ENCODE measurements around the gene NMT1. TPM values are rescaled to one million over a fixed set of nuclear protein-coding genes. Genes with fewer than 3 reads are reported as not detected.

The NMT1 gene
- total RNA-seq, 2 experiments from 2014 or later, result 61.1 to 62.2 TPM

DNA sequence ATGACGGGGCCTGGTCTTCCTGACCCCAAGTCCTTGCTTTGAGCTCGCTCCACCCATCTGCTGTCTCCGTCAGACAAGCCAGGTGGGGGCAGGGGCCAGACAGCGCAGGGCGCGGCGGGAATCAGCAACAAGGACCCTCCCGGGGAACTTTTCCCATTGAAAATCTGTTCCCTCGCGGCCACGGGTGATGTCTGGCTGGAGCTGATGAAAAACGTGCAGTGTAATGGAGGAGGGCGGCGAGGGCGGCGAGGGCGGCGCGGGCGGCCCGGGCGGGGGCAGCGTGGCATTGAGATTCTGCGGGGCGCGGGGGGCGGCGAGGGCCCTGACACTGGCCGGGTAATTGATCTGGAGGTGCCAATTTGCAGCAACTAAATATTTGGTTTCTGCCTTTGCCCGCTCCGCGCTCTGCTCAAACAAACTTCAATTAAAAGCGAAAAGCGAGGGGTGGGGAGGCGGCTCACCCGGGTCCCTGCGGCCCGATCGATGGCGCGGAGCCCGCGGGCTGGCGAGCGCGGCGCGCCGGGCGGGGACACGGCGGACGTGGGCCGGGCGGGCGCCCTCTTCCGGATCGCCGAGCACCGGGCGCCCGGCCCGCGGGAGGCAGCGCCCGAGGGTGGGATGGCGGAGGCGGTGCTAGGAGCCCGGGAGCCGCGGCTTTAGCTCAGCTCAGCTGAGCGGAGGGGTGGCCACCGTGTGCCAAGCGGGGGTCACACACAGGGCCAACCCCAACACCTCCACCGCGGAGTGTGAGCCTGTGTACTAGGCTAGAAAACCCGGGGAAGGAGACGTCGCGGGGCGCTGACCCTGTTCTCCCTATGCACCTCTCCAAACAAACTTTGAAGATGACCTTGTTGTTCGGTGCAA lies 42.0 kb upstream of the NMT1 start:
- peak overlapping the region; percentile 29 for H3K4me3 ChIP-seq (ENCODE audit: low read length)
- H3K4me1 ChIP-seq (ENCODE audit: insufficient read depth, low read length), result peaks cover 36% of the 10 kb centered on the region
- peaks cover 48% of the 10 kb centered on the region for H3K27me3 Mint-ChIP-seq
- peaks cover 24% of the 10 kb centered on the region for H3K4me1 Mint-ChIP-seq (ENCODE audit: low read depth)
- peaks cover 37 to 40% of the 10 kb centered on the region in 2 experiments for H3K27me3 ChIP-seq (ENCODE audit: control insufficient read depth in 1 of 2, insufficient read depth in 2 of 2, low read length in 2 of 2)
- ATAC-seq (ENCODE audit: poor library complexity), result peak; percentile 54
- TF ChIP-seq, protein P1, sequence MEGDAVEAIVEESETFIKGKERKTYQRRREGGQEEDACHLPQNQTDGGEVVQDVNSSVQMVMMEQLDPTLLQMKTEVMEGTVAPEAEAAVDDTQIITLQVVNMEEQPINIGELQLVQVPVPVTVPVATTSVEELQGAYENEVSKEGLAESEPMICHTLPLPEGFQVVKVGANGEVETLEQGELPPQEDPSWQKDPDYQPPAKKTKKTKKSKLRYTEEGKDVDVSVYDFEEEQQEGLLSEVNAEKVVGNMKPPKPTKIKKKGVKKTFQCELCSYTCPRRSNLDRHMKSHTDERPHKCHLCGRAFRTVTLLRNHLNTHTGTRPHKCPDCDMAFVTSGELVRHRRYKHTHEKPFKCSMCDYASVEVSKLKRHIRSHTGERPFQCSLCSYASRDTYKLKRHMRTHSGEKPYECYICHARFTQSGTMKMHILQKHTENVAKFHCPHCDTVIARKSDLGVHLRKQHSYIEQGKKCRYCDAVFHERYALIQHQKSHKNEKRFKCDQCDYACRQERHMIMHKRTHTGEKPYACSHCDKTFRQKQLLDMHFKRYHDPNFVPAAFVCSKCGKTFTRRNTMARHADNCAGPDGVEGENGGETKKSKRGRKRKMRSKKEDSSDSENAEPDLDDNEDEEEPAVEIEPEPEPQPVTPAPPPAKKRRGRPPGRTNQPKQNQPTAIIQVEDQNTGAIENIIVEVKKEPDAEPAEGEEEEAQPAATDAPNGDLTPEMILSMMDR (IDR thresholded peaks at IDR 0.05), result no peak
- no peaks in the 10 kb centered on the region for H3K9me3 Mint-ChIP-seq
- H3K9me3 ChIP-seq (ENCODE audit: control insufficient read depth in 1 of 2, insufficient read depth in 1 of 2, low read length in 2 of 2), result peaks cover 0 to 7% of the 10 kb centered on the region in 2 experiments
- peak overlapping the region; percentile 81 for H3K4me3 Mint-ChIP-seq
- H3K27ac ChIP-seq (ENCODE audit: low read depth in 1 of 2, low read length in 2 of 2), result no peak overlapping the region
- ChIA-PET POLR2A (interaction anchor here (0.5 to 1.3 kb wide), 5 partner anchors 15 to 961 kb away, joined by 3 to 5 read pairs (median 4); partner anchors contain the start of gene NMT1), CTCF (interaction anchor here (0.7 to 1.8 kb wide), 2 partner anchors 72 to 99 kb away, joined by 4 to 9 read pairs; no protein-coding TSS in a partner anchor)
- no peaks in the 10 kb centered on the region for H3K36me3 Mint-ChIP-seq (ENCODE audit: low read depth)
- DNase-seq, result peak in 10 of 14 experiments; percentile 7 to 74 (median 30)
- H3K36me3 ChIP-seq (ENCODE audit: insufficient read depth, low read length), result no peaks in the 10 kb centered on the region
- intact Hi-C loops (cut with DNase I, micrococcal nuclease), result loop anchor here in 1 of 2 experiments (5.0 kb wide), 1 partner anchor 52 kb away; the partner anchor contains the start of gene C1QL1
- H3K27ac Mint-ChIP-seq, result no peak overlapping the region

DNA sequence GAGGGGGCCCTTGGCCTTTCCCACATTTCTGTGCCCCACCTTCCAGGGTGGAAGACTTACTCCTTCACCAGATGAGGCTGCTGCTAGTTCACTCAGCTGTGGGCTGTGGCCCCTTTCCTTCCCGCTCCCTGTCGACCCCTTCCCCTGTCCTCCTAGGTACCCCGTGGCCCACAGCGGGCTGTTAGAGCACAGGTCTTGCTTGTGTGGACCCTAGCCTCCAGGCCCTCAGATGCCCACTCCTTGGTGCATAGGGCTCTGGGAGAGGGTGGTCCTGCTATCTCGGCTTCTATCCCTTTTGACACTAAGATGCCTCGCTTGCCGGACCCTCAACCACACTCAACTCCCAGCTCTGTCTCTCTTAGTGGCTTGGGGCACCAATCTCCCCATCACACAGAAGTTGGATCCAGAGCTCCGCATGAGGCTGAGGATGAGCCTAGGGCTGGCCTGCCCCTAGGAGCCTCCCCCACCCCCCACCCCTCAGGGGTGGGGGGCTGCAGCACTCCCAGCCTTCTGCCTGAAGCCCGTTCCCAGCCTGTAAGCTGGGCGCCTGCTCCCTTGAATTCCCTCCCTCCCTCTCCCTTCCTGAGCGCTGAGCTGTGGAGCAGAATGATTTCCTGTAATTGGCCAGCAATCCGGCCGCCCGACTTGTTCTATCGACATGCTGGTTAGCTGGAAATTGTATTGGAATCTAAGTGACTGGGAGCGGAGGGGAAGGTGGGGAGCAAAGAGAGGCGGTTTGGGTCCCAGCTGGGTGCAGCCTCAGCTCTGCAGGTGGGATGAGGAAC lies 40.6 kb upstream of the NMT1 start:
- ChIA-PET POLR2A (interaction anchor here (1.1 to 1.6 kb wide), 4 partner anchors 41 to 245 kb away, joined by 4 to 5 read pairs (median 4); partner anchors contain the start of gene NMT1), CTCF (interaction anchor here (1.3 to 1.8 kb wide), 4 partner anchors 79 to 241 kb away, joined by 3 to 9 read pairs (median 4); no protein-coding TSS in a partner anchor)

More for the DNA sequence above, 40.6 kb upstream of the NMT1 start:
- no peak overlapping the region for H3K27ac Mint-ChIP-seq
- Histone ChIP-seq H3K9me3 (ENCODE audit: control insufficient read depth in 1 of 2, insufficient read depth in 1 of 2, low read length in 2 of 2) (peaks cover 0 to 7% of the 10 kb centered on the region in 2 experiments), H3K36me3 (ENCODE audit: insufficient read depth, low read length) (no peaks in the 10 kb centered on the region), H3K4me1 (ENCODE audit: insufficient read depth, low read length) (peaks cover 36% of the 10 kb centered on the region), H3K27me3 (ENCODE audit: control insufficient read depth in 1 of 2, insufficient read depth in 2 of 2, low read length in 2 of 2) (peaks cover 37 to 40% of the 10 kb centered on the region in 2 experiments), H3K27ac (ENCODE audit: low read depth in 1 of 2, low read length in 2 of 2) (no peak overlapping the region), H3K4me3 (ENCODE audit: low read length) (no peak overlapping the region)
- intact Hi-C loops (cut with DNase I, micrococcal nuclease), result loop anchor here (1.0 to 5.0 kb wide), 3 partner anchors 77 to 245 kb away; no protein-coding TSS in a partner anchor
- DNase-seq (no peak), ATAC-seq (ENCODE audit: poor library complexity) (no peak)
- TF ChIP-seq, protein P1 (IDR thresholded peaks at IDR 0.05), result no peak
- H3K4me3 Mint-ChIP-seq, result peak overlapping the region; percentile 45
- H3K36me3 Mint-ChIP-seq (ENCODE audit: low read depth), result no peaks in the 10 kb centered on the region
- peaks cover 48% of the 10 kb centered on the region for H3K27me3 Mint-ChIP-seq
- H3K4me1 Mint-ChIP-seq (ENCODE audit: low read depth), result peaks cover 24% of the 10 kb centered on the region
- H3K9me3 Mint-ChIP-seq, result no peaks in the 10 kb centered on the region
